HK-2 (cell line): ENCODE data around the gene ADAP1.
A peak's percentile ranks its signal among the peaks of the same experiment; 100 is the strongest.

Experiments
- DNase-seq: peaks from one replicate; pipeline ENCODE4 v3.0.0-alpha.2; 2018; ENCODE audit not compliant: unreplicated experiment

The ADAP1 gene

DNA sequence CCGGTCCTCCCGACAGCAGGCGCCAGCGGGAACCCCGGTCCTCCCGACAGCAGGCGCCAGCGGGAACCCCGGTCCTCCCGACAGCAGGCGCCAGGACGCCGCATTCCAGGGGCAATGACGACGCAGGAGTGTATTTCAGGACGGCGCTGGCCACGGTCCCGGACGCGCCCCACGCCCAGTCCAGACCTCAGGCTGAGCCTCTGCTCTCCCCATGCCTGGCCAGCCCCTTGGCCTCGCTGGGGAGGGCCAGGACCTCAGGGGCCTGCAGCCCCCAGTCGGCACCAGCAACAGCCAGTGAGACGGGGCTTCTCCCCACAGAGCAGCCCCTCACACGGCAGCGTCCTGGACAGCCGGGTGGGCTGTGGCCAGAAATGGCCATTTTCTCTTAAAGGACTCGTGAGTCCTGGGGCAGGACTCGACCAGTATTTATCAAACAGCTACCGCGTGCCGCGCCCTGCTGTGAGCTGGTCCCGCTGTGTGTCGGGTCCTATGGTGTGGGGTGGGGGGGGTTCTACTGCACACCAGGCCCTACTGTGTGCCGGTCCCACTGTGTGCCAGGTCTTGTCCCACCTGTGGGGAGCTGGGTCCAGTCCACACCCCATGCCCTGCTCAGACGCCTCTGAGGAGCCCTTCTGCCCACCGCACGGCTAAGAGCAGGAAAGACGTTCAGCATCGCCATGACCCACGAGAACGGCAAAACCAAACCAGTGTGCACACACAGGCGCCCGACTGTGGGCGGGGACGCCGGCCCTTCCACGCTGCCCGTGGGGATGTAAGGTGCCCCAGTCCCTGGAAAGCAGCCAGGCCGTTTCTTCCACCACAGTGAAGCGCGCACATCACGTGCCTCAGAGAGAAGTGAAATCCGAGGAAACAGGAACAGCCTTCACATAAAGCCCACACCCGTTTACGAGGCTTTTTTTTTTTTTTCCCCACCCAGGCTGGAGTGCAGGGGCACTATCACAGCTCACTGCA, 44.8 kb downstream of the ADAP1 start:
- peak; percentile 52 for DNase-seq

DNA sequence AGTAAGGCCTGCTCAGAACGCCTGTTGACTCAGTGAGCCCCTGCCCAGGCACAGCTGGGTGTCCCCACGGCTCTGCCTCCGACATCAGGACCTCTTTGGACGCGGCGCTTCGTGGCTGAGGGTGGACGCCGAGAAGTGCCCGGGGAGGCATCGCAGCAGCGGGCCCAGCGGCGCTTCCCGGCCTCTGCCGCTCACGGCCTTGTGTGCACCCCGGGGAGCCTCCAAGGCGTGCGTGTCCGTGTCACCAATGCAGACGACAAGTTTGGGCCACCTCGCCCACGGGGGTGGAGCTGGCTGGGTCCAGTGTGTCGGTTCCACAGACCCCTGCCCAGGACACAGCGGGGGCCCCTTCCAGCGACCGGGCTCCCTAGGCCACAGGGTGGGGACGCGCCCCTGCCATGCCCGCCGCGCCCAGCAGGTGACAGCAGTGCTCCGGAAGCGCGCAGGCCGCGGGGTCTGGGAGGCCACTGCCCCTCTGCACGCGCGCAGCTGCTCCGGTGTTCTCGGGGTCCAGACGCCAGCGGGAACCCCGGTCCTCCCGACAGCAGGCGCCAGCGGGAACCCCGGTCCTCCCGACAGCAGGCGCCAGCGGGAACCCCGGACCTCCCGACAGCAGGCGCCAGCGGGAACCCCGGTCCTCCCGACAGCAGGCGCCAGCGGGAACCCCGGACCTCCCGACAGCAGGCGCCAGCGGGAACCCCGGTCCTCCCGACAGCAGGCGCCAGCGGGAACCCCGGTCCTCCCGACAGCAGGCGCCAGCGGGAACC, 45.7 kb downstream of the ADAP1 start:
- DNase-seq: peak; percentile 75

DNA sequence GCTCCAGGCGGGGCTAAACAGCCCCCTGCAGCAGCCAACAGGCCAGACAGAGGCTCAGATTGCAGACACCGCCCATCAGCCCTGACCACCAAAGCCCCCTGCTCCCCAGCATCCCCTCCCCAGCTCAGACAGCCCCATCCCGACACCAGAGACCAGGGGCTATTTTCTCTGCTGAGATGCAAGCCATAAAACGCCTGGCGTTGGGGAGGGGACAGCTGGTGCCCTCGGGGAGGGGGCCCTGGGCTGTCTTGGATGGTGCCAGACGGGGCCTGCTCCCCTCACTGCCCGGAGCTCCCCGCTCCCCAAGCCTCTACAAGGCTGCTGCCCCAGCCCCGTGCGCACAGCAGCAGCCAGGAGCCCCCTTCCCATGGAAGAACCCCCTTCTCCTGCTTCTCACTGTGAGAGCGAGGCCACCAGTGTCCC, 46.3 kb downstream of the ADAP1 start:
- no peak for DNase-seq

DNA sequence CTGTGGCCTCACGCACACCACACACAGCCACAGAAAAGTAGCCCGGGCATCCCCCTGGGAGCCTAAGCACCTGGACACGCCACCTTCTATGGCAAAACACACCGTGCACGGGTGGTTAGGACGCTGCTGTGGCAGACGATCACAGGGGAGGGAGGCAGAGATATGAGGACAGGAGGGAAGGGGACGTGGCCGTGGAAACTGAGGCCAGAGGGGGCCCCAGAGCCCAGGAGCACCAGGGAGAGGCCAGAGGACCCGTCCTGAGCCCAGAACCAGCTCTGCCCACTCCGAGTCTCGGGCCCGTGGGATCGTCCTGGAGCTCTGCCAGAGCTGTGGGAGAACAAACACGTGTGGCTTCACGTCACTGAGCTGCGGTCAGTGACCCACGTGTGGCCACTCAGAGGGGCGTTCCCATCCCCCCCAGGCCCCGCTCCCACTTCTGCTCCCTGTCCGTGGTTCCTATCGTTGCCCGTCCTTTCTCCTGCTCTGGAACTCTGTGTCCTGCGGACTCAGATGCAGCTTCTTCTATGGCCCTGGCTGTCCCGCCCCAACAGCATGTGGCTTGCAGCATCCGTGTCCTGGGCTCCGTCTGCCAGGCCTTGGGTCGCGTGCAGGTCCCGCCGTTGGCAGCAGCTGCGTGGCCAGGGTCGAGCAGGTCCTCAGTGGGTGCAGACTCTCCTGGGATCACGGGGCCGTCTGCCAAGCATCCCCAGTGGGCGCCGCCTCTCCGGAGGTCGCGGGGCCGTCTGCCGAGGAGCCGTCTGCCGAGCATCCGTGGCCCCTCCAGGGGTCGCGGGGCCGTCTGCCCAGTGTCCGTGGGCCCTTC, 47.1 kb downstream of the ADAP1 start:
- no peak for DNase-seq

DNA sequence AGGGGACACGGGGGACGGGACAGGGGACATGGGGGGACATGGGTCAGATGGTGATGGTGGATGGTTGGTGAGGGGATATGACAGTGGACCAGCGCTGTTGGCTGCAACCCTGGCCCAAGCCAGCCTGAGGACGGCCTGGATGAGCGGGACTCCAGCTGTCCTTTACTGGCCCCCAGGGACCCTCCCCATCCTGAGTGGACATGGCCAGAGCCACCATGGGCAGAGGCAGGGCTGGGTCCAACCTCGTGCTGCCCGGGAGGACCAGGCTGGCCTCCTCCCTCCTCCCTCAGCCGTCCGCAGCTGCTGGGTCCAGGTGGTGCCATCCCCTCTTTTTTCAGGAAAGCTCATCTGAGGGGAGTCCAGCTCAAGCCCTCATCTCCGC, 47.7 kb downstream of the ADAP1 start:
- DNase-seq: no peak

DNA sequence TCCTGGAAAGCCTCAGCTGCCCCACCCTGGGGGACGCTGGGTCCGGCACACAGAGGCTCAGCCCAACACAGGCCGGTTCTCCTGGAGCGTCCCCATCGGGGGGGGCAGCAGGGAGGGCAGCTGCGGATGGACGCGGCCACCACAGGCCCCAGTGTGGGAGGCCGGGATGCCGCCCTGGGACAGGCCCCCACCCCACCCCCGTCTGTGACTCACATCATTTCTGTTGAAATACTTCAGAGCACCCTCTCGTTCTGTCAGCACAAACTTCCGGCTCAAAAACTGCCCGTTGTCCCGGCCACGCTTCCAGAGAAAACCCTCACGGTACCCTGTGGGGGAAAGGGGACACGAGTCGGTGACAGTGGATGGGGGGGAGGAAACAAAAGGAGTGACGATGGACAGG, 49.6 kb downstream of the ADAP1 start:
- DNase-seq: peak; percentile 65

DNA sequence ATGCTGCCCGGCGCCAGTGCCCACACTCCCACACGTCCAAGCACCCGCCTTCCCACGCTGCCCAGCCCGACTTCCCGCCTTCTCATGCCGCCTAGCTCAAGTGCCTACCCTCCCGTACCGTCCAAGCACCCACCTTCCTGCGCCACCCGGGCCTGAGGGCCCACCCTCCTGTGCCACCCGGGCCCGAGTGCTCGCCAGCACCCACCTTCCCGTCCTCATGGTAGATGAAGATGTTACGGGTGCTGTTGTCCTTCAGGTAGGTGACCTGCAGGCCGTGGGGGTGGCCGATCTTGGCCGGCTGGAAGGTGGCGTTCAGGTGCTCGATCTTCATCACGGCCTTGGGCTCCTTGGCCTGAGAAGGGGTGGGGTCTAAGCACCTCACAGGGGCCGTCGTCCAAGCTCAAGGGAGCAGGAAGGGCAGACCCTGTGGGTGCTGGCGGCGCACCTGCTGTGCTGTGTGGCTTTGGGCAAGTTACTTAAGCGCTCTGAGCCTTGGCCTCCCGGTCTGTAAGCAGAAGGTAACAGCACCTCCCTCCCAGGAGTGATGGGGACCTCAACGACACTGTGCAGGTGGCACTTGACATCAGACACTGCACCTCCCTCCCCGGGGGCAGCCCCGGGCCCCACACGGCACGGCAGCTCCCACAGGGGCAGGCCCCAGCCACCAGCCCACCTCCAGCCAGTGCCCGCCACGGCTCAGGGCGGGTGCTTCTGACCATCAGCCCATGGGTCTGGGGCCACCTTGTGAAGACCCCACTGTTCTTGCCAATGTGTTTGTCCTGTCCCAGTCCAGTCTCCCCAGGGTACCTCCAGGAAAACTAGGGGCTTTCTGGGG, 50.3 kb downstream of the ADAP1 start:
- no peak for DNase-seq

DNA sequence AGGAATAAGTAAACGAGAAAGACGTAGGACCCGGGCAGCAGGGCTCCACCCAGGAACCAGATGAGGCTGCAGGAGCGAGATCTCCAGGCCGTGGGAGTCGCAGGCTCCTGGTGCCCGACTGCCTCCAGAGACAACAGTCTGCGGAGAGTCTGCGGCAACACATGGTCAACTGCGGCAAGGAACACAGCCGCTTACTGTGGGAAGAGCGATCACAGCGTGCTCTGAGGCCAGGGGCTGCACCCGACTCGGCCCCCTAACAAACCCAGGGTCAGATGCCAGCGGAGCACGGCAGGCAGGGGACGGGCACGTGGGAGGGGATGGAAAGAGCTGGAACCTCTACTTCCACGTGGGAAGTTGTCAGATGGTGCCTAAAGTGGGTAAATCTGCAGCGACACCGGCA, 51.5 kb downstream of the ADAP1 start:
- no peak for DNase-seq

DNA sequence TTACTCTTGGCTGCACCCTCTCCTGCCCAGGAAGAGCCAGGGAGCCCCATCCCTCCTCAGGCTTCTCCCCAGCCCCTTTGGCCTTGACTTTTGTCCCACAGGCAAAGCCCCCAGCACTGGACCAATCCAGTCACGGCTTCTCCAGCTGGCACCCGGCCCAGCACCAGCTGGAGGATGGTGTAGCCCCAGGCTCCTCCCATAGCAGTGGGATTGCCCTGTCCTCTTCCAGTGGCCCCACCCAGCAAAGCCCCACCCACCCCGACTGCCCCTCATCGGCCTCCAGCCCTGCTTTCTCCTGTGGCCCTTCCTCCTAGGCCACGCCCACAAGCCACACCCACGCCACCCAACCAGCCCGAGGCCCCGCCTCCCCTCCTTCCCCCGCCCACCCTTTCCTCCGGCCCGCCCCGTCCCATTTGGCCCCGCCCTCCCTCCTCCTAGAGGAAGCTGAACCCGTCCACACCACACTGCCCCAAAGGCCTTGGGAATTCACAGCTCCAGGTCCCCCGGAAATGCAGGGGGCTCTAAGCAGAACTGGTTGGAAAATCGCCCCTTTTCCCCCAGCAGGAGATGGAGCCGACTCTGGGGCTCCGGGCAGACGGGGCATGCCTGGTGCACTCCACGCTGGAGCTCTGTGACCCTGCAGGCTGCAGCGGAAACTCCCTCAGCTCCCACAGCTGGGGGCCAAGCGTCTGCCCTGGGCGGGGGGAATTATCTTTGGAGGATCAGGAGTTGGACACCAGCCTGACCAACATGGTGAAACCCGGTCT, 52.9 kb downstream of the ADAP1 start:
- DNase-seq: peak; percentile 93

DNA sequence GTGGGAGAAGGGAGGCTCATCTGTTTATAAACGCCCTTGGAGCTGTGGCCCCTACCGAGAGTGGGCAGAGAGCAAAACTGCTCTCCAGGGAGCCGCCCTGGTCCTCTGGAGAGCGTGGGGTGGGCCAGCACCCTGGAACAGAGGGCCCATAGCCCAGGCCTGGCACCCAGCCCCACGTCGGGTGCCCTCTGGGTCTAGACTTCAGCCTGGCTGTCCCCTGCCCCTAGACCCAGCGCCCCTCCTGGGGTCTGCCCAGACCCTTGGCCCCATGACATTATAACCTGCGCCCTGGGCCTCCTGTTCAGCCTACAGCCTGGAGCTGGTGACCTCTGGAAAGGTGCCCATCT, 53.5 kb downstream of the ADAP1 start:
- DNase-seq: no peak

DNA sequence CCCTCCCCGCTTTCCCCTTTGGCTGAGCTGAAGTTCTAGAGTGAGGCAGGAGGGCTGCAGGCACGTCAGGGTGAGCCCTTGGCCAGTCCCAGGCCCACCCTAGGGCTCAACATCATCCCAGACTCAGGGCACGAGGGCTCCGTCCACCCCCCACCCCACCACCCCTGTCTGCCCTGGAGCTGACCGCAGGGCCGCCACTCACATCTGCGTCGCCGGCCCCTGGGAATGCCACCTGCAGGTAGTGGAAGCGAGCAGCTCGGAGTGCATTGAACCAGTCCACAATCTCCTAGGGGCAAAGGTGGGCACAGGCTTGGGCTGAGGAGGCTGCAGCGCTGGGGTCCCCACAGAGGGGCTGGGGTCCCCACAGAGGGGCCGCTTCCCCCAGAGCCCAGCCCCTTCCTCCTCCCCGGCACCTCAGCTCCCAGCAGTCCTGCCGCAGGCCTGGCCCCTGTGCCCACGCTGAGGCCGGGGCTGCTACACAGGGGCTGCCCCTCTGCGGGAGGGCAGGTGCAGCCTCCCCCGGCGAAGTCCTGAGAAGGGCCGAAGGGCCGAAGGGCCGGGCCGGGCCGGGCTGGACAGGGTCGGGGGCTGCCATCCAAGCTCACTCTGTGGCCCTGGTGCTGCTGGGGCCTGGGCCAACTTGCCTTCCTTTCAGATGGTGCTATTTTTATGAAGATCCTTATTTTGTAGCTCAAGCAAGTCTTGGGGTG, 54.0 kb downstream of the ADAP1 start:
- DNase-seq: no peak

DNA sequence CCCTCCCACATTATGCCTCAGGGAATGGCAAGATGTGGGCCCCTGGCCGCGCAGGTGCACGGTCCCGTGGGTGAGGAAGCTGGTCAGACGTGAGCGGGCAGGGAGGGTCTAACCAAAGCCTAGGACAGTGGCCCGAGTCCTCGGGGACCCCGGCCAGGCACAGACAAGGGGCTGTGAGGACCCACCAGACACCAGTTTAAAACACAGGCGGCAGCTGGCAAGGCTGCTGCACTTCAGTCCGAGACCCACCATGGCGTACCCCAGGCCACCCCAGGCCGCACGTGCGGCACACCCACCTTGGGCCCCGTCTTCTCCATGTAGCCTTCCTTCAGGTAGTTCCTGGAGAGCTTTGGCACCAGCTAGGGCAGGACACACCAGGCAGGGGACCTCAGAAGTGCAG, 54.7 kb downstream of the ADAP1 start:
- no peak for DNase-seq

DNA sequence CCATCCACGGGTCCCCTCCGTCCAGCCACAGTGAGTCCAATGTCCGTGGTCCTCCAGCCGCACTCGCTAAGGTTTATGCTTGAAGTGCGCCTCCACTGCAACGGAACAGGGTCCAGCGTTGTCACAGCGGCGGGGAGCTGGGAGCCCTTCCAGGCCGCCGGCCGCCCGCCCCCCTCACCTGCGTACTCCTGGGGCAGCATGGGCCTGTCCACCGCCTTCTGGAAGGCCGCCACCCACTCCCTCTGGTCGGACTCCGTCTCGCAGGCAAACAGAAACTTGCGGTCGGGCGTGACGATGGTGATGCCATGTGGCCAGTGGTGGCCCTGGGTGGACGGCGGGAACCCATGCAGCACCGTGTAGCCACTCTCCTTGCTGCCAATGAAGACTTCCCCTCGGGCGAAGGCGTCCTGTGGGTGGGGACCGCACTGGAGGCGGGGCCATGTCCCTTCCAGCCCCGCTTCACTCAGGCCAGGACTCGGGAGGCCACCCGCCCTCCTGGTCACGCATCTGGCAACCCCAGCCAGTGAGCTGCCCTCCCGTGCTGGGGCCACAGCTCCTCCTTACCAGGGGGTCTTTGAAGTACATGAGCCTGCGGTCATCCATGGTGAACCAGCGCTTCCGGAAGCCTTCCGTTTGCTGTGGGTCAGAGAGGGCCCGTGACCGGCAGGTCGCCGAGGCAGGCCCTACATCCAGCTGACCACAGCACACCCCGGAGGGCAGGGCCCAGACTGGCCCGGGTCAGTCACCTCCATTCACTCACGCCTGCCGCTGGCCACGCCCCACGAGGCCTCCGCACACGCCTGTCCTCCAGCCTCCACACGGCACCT, 55.4 kb downstream of the ADAP1 start:
- no peak for DNase-seq

DNA sequence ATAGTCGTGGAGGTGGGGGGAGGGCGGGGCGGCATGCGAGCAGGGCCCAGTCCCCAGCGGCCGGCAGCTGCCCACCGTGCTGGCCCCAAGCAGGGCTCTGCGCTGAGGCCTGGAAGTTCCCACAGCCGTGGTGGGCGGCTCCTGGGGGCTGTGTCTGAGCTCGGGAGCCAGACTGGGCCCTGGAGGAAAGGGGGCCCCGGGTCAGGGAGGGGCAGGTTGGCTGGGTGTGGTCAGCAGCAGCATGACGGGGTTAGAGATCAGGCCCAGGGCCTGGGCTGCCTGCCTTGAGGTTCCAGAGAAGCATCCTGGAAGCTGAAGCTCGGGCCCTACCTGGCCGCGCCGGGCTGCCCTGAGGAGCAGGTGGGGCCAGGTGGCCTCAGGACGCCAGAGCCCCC, 56.0 kb downstream of the ADAP1 start:
- no peak for DNase-seq

DNA sequence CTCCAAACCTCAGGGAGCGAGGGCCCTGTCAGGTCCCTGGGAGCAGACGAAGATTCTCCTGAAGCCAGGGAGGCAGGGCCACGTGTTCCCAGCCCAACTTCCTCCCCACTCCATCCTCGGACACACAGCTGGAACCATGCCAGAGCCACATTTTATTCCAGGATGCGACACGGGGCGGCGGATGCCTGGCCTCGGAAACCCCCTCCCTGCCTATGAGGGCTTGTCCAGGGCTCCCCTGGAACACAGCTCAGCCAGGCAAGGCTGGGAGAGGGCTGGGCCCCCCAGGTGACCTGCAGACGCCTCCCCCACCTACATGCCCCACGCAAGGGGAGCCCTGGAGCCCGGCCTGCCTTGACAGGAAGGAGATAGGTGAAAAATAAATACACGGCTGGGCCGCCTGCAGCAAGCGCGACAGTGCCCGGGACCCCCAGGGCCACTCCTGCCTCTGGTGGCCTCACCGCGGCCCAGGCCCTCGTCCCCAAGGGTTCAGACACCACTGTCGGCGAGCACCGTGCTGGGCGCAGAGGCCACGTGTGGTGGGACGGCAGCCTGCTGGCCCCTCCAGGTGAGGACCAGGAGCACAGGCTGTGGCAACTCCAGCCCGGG, 56.6 kb downstream of the ADAP1 start:
- no peak for DNase-seq

DNA sequence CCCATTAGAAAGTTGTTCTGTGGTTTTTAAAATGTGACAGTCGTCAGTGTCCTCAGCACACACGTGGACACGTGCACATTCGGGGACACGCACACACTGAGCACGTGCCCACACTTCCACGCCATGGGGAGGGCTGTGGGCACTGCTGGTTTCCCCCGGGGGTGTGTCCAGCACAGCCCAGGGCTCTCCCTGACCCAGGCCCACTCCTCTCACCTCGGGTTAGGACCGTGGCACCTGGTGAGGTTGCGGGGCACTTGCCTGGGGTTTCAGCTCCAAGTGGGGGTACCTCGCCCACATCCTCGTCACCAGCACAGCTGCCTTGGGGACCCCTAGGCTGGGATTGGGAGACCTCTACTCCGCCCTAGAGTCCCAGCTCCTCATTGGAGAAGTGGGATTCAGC, 57.4 kb downstream of the ADAP1 start:
- no peak for DNase-seq

DNA sequence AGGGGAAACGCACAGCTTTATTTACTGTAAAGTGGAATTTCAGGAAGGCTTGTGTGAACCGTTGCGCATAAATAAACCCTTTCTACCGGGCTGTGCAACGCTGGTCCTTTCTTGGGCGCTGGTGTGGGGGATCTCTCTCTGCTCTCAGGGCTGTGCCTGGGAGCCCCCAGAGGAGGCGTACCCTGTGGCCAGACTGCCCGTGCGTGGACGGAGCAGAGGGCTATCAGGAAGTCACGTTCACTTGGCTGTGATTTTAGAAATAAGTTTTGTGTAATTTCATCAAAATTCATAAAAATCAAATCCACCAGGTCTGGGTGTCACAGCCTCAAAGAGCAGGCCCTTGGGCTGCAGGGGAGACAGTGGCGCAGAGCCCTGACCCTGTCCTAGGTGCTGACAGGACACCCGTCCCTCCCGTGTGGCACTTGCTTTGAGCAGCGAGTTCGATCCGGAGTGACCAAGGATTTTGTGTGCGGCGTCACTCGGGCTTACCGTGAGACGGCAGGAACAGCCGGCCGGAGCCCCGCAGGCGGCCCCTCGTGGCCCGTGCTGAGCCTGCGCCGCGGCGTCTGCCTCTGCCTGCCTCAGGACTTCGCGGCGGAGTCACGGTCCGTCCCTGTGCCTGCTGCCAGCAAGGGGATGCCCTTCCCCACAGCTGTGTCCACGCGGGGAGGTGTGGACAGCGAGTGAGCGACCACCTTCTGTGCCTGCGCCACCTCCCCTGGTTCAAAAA, 58.0 kb downstream of the ADAP1 start:
- no peak for DNase-seq
